Stimulated activated CD4-positive, alpha-beta T cell treated with anti-CD3 and anti-CD28 coated beads, Interleukin-4, amount 100 ng/mL, for 4 hours (primary cell): ENCODE results near the gene CACNA2D3.

Experiments
- DNase-seq, 2 experiments: peaks; one replicate each; pipeline ENCODE4 v3.0.0-alpha.2; 2020

Gene CACNA2D3

GRCh38 chr3:54507876-54508460 lies 385.6 kb downstream of the CACNA2D3 start:
- DNase-seq: no peak

- DNase-seq: no peak
These were observed 388.2 kb downstream of the CACNA2D3 start for GRCh38 chr3:54510506-54510905.

GRCh38 chr3:54511766-54512365 lies 389.5 kb downstream of the CACNA2D3 start:
- no peak for DNase-seq

GRCh38 chr3:54514006-54514405 lies 391.7 kb downstream of the CACNA2D3 start:
- DNase-seq: no peak

- no peak for DNase-seq
These were observed 392.1 kb downstream of the CACNA2D3 start for GRCh38 chr3:54514416-54514815.

GRCh38 chr3:54515441-54516213 lies 393.3 kb downstream of the CACNA2D3 start:
- no peak for DNase-seq

- DNase-seq: no peak
These were observed 395.1 kb downstream of the CACNA2D3 start for GRCh38 chr3:54517424-54517823.

- no peak for DNase-seq
These were observed 395.8 kb downstream of the CACNA2D3 start for GRCh38 chr3:54518011-54518675.

- no peak for DNase-seq
These were observed 397.1 kb downstream of the CACNA2D3 start for GRCh38 chr3:54519493-54519892.

GRCh38 chr3:54520060-54520459 lies 397.7 kb downstream of the CACNA2D3 start:
- DNase-seq: no peak

GRCh38 chr3:54527521-54527920 lies 405.2 kb downstream of the CACNA2D3 start:
- no peak for DNase-seq

GRCh38 chr3:54527953-54528352 lies 405.6 kb downstream of the CACNA2D3 start:
- DNase-seq: no peak

- no peak for DNase-seq
These were observed 406.3 kb downstream of the CACNA2D3 start for GRCh38 chr3:54528668-54529067.

GRCh38 chr3:54530091-54530490 lies 407.7 kb downstream of the CACNA2D3 start:
- no peak for DNase-seq

GRCh38 chr3:54530944-54531343 lies 408.6 kb downstream of the CACNA2D3 start:
- no peak for DNase-seq

- no peak for DNase-seq
These were observed 409.4 kb downstream of the CACNA2D3 start for GRCh38 chr3:54531741-54532140.

GRCh38 chr3:54533856-54534255 lies 411.5 kb downstream of the CACNA2D3 start:
- no peak for DNase-seq

- DNase-seq: no peak
These were observed 413.3 kb downstream of the CACNA2D3 start for GRCh38 chr3:54535619-54536018.

GRCh38 chr3:54536450-54536849 lies 414.1 kb downstream of the CACNA2D3 start:
- no peak for DNase-seq

- DNase-seq: no peak
These were observed 415.2 kb downstream of the CACNA2D3 start for GRCh38 chr3:54537506-54537905.

- DNase-seq: no peak
These were observed 416.0 kb downstream of the CACNA2D3 start for GRCh38 chr3:54538346-54538745.

- no peak for DNase-seq
These were observed 419.0 kb downstream of the CACNA2D3 start for GRCh38 chr3:54541369-54541768.

GRCh38 chr3:54543446-54543845 lies 421.1 kb downstream of the CACNA2D3 start:
- no peak for DNase-seq

- DNase-seq: no peak
These were observed 424.7 kb downstream of the CACNA2D3 start for GRCh38 chr3:54547051-54547450.
